GM19328 (cell line): ENCODE measurements around the gene TP73.

Source experiments
- ATAC-seq: cut with Tn5 transposase; IDR thresholded peaks from one replicate; pipeline ENCODE4 v1.9.1; 2021; ENCODE audit warnings: mild to moderate bottlenecking, moderate library complexity; ENCODE audit not compliant: unreplicated experiment

TP73 gene

GRCh38 chr1:3683992-3684391 lies 31.7 kb downstream of the TP73 start:
- ATAC-seq: no peak

- no peak for ATAC-seq
Measured at GRCh38 chr1:3685222-3685621, 32.9 kb downstream of the TP73 start.

- ATAC-seq: no peak
Measured at GRCh38 chr1:3685906-3686305, 33.6 kb downstream of the TP73 start.

- no peak for ATAC-seq
Measured at GRCh38 chr1:3687504-3687903, 35.2 kb downstream of the TP73 start.

GRCh38 chr1:3688356-3689137 lies 36.2 kb downstream of the TP73 start:
- ATAC-seq: no peak

GRCh38 chr1:3689138-3689750 lies 36.9 kb downstream of the TP73 start:
- no peak for ATAC-seq

GRCh38 chr1:3690282-3691065 lies 38.2 kb downstream of the TP73 start:
- ATAC-seq: no peak

- ATAC-seq: no peak
Measured at GRCh38 chr1:3691421-3692204, 39.3 kb downstream of the TP73 start.

GRCh38 chr1:3692598-3692997 lies 40.3 kb downstream of the TP73 start:
- ATAC-seq: no peak

- no peak for ATAC-seq
Measured at GRCh38 chr1:3693321-3693720, 41.0 kb downstream of the TP73 start.

GRCh38 chr1:3695326-3696217 lies 43.3 kb downstream of the TP73 start:
- ATAC-seq: no peak

- no peak for ATAC-seq
Measured at GRCh38 chr1:3696689-3697088, 44.4 kb downstream of the TP73 start.

GRCh38 chr1:3697104-3697503 lies 44.8 kb downstream of the TP73 start:
- ATAC-seq: no peak

- no peak for ATAC-seq
Measured at GRCh38 chr1:3697810-3698209, 45.5 kb downstream of the TP73 start.

GRCh38 chr1:3698660-3699408 lies 46.5 kb downstream of the TP73 start:
- ATAC-seq: no peak

GRCh38 chr1:3699596-3699995 lies 47.3 kb downstream of the TP73 start:
- ATAC-seq: no peak

- ATAC-seq: no peak
Measured at GRCh38 chr1:3700631-3701030, 48.3 kb downstream of the TP73 start.

GRCh38 chr1:3702528-3702927 lies 50.2 kb downstream of the TP73 start:
- ATAC-seq: no peak

GRCh38 chr1:3702990-3703728 lies 50.8 kb downstream of the TP73 start:
- ATAC-seq: no peak
